ENCODE results near the gene PSMB7. TPM values are rescaled to one million over a fixed set of nuclear protein-coding genes. Genes with fewer than 3 reads are reported as not detected.

The PSMB7 gene
- total RNA-seq, 1 donor from 2014 or later: 225 TPM

GRCh38 chr9:124349267-124349666, 66.0 kb downstream of the PSMB7 start:
- Mint-ChIP-seq H3K27me3 (no peaks in the 10 kb centered on the region), H3K4me1 (no peaks in the 10 kb centered on the region), H3K27ac (no peak overlapping the region), H3K4me3 (no peak overlapping the region), H3K36me3 (ENCODE audit: low read depth) (peaks cover 31% of the 10 kb centered on the region), H3K9me3 (no peaks in the 10 kb centered on the region)
- intact Hi-C loops (cut with micrococcal nuclease): no loop called here
- no peak for DNase-seq

- Mint-ChIP-seq H3K27me3 (no peaks in the 10 kb centered on the region), H3K36me3 (ENCODE audit: low read depth) (peaks cover 28% of the 10 kb centered on the region), H3K27ac (no peak overlapping the region), H3K4me3 (no peak overlapping the region), H3K9me3 (no peaks in the 10 kb centered on the region), H3K4me1 (no peaks in the 10 kb centered on the region)
- intact Hi-C loops (cut with micrococcal nuclease): no loop called here
- no peak for DNase-seq
These were observed 66.4 kb downstream of the PSMB7 start for GRCh38 chr9:124348831-124349230.

GRCh38 chr9:124348363-124348762, 66.9 kb downstream of the PSMB7 start:
- H3K9me3 Mint-ChIP-seq: no peaks in the 10 kb centered on the region

GRCh38 chr9:124347968-124348358, 67.3 kb downstream of the PSMB7 start:
- no peak overlapping the region for H3K27ac Mint-ChIP-seq
- DNase-seq: no peak
- H3K27me3 Mint-ChIP-seq: no peaks in the 10 kb centered on the region
- H3K4me3 Mint-ChIP-seq: no peak overlapping the region
- intact Hi-C loops (cut with micrococcal nuclease): no loop called here
- H3K9me3 Mint-ChIP-seq: no peaks in the 10 kb centered on the region
- H3K4me1 Mint-ChIP-seq: no peaks in the 10 kb centered on the region
- peaks cover 23% of the 10 kb centered on the region for H3K36me3 Mint-ChIP-seq (ENCODE audit: low read depth)

More at GRCh38 chr9:124348363-124348762, 66.9 kb downstream of the PSMB7 start:
- intact Hi-C loops (cut with micrococcal nuclease): no loop called here
- Mint-ChIP-seq H3K27me3 (no peaks in the 10 kb centered on the region), H3K4me1 (no peaks in the 10 kb centered on the region), H3K36me3 (ENCODE audit: low read depth) (peaks cover 25% of the 10 kb centered on the region), H3K27ac (no peak overlapping the region), H3K4me3 (no peak overlapping the region)
- DNase-seq: no peak

- intact Hi-C loops (cut with micrococcal nuclease): no loop called here
- H3K4me3 Mint-ChIP-seq: no peak overlapping the region
- H3K27ac Mint-ChIP-seq: no peak overlapping the region
- H3K4me1 Mint-ChIP-seq: no peaks in the 10 kb centered on the region
- no peaks in the 10 kb centered on the region for H3K27me3 Mint-ChIP-seq
- DNase-seq: no peak
- H3K9me3 Mint-ChIP-seq: no peaks in the 10 kb centered on the region
- peaks cover 18% of the 10 kb centered on the region for H3K36me3 Mint-ChIP-seq (ENCODE audit: low read depth)
These were observed 67.9 kb downstream of the PSMB7 start for GRCh38 chr9:124347206-124347967.

DNA sequence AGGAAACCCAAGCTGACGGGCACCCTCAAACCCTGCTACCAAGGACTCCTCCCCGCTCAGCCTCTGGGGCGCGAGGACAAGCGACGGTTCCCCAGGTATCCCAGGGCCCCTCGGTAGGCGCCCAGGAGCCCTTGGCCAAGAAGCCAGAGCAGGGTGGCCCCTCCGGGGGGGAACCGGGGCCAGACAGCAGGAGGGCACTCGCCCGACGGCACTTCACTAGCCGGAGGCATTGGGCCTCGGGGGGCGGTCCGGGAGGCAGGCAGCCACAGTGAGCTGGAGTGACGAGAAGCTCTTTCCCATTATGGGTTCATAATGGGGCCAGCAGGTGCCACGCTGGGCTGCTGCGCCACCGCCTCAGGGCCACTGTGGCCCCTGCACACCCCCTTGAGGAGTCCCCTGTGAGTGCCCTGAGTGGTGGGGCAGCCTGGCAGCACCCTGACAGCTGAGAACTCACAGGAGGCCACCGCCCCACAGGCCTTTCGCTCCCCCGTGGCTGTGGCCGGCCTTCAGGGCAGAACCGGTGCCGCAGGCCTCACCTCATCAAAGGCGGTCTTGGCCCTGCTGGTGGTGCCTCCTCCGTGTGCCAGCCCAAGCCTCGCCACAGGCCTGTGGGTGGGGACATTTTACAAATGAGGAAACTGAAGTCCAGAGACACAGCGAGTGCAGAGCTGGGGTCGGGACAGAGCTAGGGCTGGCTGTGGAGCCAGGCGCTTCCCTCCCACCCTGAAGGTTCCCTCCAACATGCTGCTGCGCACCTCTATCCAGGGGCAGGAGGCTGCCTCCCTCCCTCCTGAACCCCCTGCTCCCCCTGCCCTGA, 68.7 kb downstream of the PSMB7 start:
- Mint-ChIP-seq H3K36me3 (ENCODE audit: low read depth) (peaks cover 11% of the 10 kb centered on the region), H3K27me3 (no peaks in the 10 kb centered on the region), H3K4me1 (no peaks in the 10 kb centered on the region), H3K27ac (no peak overlapping the region), H3K4me3 (no peak overlapping the region), H3K9me3 (no peaks in the 10 kb centered on the region)
- intact Hi-C loops (cut with micrococcal nuclease): no loop called here
- DNase-seq: no peak

GRCh38 chr9:124345751-124346281, 69.4 kb downstream of the PSMB7 start:
- H3K27me3 Mint-ChIP-seq: no peaks in the 10 kb centered on the region

GRCh38 chr9:124345063-124345462, 70.2 kb downstream of the PSMB7 start:
- Mint-ChIP-seq H3K27me3 (no peaks in the 10 kb centered on the region), H3K4me3 (no peak overlapping the region), H3K36me3 (ENCODE audit: low read depth) (peaks cover 4% of the 10 kb centered on the region), H3K4me1 (no peaks in the 10 kb centered on the region), H3K27ac (no peak overlapping the region), H3K9me3 (no peaks in the 10 kb centered on the region)
- intact Hi-C loops (cut with micrococcal nuclease): no loop called here
- no peak for DNase-seq

More at GRCh38 chr9:124345751-124346281, 69.4 kb downstream of the PSMB7 start:
- H3K4me1 Mint-ChIP-seq: no peaks in the 10 kb centered on the region
- peaks cover 4% of the 10 kb centered on the region for H3K36me3 Mint-ChIP-seq (ENCODE audit: low read depth)
- no peak overlapping the region for H3K27ac Mint-ChIP-seq
- H3K4me3 Mint-ChIP-seq: no peak overlapping the region
- intact Hi-C loops (cut with micrococcal nuclease): no loop called here
- no peaks in the 10 kb centered on the region for H3K9me3 Mint-ChIP-seq
- no peak for DNase-seq

DNA sequence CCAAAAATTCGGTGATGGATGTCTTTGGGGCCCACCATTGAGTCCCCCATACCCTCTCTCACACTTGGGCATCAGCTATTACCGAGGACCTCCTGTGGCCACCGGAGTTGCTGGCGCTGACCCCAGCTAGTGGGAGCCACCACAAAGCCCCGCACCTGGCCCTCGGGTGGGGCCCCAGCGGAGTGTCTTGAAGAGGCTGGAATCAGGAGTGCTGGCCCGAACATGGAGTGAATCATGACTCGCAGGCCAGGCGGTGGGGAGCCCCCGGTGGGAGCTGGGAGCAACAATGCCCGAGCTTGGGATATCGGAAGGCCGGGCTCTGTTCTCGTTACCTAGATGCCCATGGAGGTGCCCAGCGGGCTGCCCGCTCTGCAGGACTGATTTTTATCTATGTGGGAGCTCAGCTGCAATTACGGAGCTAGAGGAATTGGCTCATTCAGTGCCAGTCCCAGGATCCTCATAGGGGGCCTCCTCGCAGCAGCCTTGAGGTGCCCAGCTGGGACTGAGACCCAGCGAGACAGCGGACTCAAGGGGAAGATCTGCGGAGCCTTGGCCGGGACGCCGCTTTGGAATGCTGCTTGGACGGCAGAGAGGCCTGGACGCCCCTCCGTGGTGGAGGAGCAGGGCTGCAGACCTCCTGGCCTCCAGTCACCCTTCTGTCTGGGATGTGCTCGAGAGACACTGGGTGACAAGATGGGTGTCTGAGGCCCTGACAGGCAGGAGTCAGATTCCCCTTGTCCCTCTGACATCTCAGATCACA, 70.8 kb downstream of the PSMB7 start:
- intact Hi-C loops (cut with micrococcal nuclease): no loop called here
- Mint-ChIP-seq H3K4me3 (no peak overlapping the region), H3K27me3 (no peaks in the 10 kb centered on the region), H3K36me3 (ENCODE audit: low read depth) (peaks cover 4% of the 10 kb centered on the region), H3K4me1 (no peaks in the 10 kb centered on the region), H3K27ac (no peak overlapping the region), H3K9me3 (no peaks in the 10 kb centered on the region)
- no peak for DNase-seq

- H3K36me3 Mint-ChIP-seq (ENCODE audit: low read depth): peaks cover 3% of the 10 kb centered on the region
- no peak overlapping the region for H3K4me3 Mint-ChIP-seq
- H3K27me3 Mint-ChIP-seq: no peaks in the 10 kb centered on the region
- H3K9me3 Mint-ChIP-seq: no peaks in the 10 kb centered on the region
- intact Hi-C loops (cut with micrococcal nuclease): no loop called here
- DNase-seq: no peak
- no peak overlapping the region for H3K27ac Mint-ChIP-seq
- no peaks in the 10 kb centered on the region for H3K4me1 Mint-ChIP-seq
These were observed 71.5 kb downstream of the PSMB7 start for GRCh38 chr9:124343533-124344290.

- no peak overlapping the region for H3K27ac Mint-ChIP-seq
- DNase-seq: no peak
- H3K27me3 Mint-ChIP-seq: no peaks in the 10 kb centered on the region
- no peaks in the 10 kb centered on the region for H3K36me3 Mint-ChIP-seq (ENCODE audit: low read depth)
- no peaks in the 10 kb centered on the region for H3K4me1 Mint-ChIP-seq
- H3K4me3 Mint-ChIP-seq: no peak overlapping the region
- intact Hi-C loops (cut with micrococcal nuclease): no loop called here
- H3K9me3 Mint-ChIP-seq: no peaks in the 10 kb centered on the region
These were observed 72.3 kb downstream of the PSMB7 start for GRCh38 chr9:124342776-124343485.

DNA sequence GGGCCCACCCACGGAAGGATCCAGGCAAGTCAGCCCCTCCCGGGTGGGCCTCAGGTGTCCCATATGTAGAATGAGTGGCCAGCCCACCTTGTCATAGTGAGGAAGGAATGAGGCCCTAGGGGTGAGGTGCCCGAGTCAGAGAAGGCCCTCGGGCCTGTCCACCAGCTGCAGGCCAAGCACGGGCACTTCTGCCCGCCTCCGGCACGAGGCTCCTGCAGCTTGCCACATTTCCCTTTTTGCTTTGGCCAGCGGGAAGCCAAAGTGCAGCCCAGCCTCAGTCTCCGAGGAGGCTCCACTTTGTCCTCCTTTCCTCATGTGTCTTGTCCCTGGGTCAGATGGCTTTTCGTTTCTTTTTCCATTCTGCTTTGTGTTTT, 72.9 kb downstream of the PSMB7 start:
- no peaks in the 10 kb centered on the region for H3K9me3 Mint-ChIP-seq
- no peak for DNase-seq
- H3K4me1 Mint-ChIP-seq: no peaks in the 10 kb centered on the region
- H3K27ac Mint-ChIP-seq: no peak overlapping the region
- intact Hi-C loops (cut with micrococcal nuclease): no loop called here
- H3K4me3 Mint-ChIP-seq: no peak overlapping the region
- H3K36me3 Mint-ChIP-seq (ENCODE audit: low read depth): peaks cover 4% of the 10 kb centered on the region
- no peaks in the 10 kb centered on the region for H3K27me3 Mint-ChIP-seq
